HG02981 (cell line): ENCODE data around the gene RALGPS2.
"Not testable (repeated sequence)": the region's sequence is repeated elsewhere in the genome, so short reads cannot be mapped to it uniquely, and the experiment has no call there.

Source experiments
- ATAC-seq: cut with Tn5 transposase; IDR thresholded peaks from one replicate; pipeline ENCODE4 v1.9.1; 2021; ENCODE audit warnings: mild to moderate bottlenecking, moderate library complexity; ENCODE audit not compliant: unreplicated experiment

The RALGPS2 gene

GRCh38 chr1:178724376-178724727 lies 692 bp upstream of the RALGPS2 start:
- ATAC-seq = no peak

GRCh38 chr1:178725466-178726086 lies 532 bp downstream of the RALGPS2 start:
- peak; percentile 29 for ATAC-seq

- peak; percentile 74 for ATAC-seq
Measured at GRCh38 chr1:178726087-178726517, 1.1 kb downstream of the RALGPS2 start.

- no peak for ATAC-seq
Measured at GRCh38 chr1:178726545-178726944, 1.5 kb downstream of the RALGPS2 start.

- ATAC-seq = no peak
Measured at GRCh38 chr1:178727014-178727895, 2.2 kb downstream of the RALGPS2 start.

- ATAC-seq = no peak
Measured at GRCh38 chr1:178733972-178734371, 8.9 kb downstream of the RALGPS2 start.

- no peak for ATAC-seq
Measured at GRCh38 chr1:178738780-178739179, 13.7 kb downstream of the RALGPS2 start.

GRCh38 chr1:178739285-178740045 lies 14.4 kb downstream of the RALGPS2 start:
- ATAC-seq = no peak

GRCh38 chr1:178740491-178740890 lies 15.4 kb downstream of the RALGPS2 start:
- ATAC-seq = no peak

GRCh38 chr1:178740924-178741323 lies 15.9 kb downstream of the RALGPS2 start:
- no peak for ATAC-seq

GRCh38 chr1:178743801-178744200 lies 18.8 kb downstream of the RALGPS2 start:
- no peak for ATAC-seq

- no peak for ATAC-seq
Measured at GRCh38 chr1:178745260-178745659, 20.2 kb downstream of the RALGPS2 start.

GRCh38 chr1:178746345-178746744 lies 21.3 kb downstream of the RALGPS2 start:
- no peak for ATAC-seq

GRCh38 chr1:178747361-178747760 lies 22.3 kb downstream of the RALGPS2 start:
- not testable (repeated sequence) for ATAC-seq

GRCh38 chr1:178749581-178750166 lies 24.6 kb downstream of the RALGPS2 start:
- no peak for ATAC-seq

- ATAC-seq = no peak
Measured at GRCh38 chr1:178751046-178751445, 26.0 kb downstream of the RALGPS2 start.

- ATAC-seq = no peak
Measured at GRCh38 chr1:178752891-178753290, 27.8 kb downstream of the RALGPS2 start.

- not testable (repeated sequence) for ATAC-seq
Measured at GRCh38 chr1:178754655-178755256, 29.7 kb downstream of the RALGPS2 start.

GRCh38 chr1:178768423-178768822 lies 43.4 kb downstream of the RALGPS2 start:
- no peak for ATAC-seq

- no peak for ATAC-seq
Measured at GRCh38 chr1:178772952-178773351, 47.9 kb downstream of the RALGPS2 start.

GRCh38 chr1:178774263-178774662 lies 49.2 kb downstream of the RALGPS2 start:
- ATAC-seq = no peak
